Adrenal gland (tissue), 12 donors: ENCODE results near the gene MACROD2. TPM values are rescaled to one million over a fixed set of nuclear protein-coding genes. Genes with fewer than 3 reads are reported as not detected.

ENCODE experiments used
- DNase-seq, 7 donors: peaks; one replicate each; pipeline ENCODE4 v3.0.0-alpha.2; 2019 to 2020
- H3K27ac ChIP-seq, 5 donors: fragments of 200-600 bp; sonication (generic) in 4 of 5; 1 replicate in 3 of 5; 2 replicates in 2 of 5; pipeline versions ENCODE4 v1.5.1 to v1.8.0; 2016 to 2020; ENCODE audit warnings: mild to moderate bottlenecking in 1 of 5
- H3K27me3 ChIP-seq: fragments of 200-600 bp; 2 replicates; pipeline ENCODE4 v1.8.0; 2021
- H3K36me3 ChIP-seq, 2 donors: fragments of 200-600 bp; replicated peaks in 1 of 2; 1 replicate in 1 of 2; 2 replicates in 1 of 2; pipeline versions ENCODE4 v1.5.1 to v1.8.0; 2018 to 2022
- H3K4me1 ChIP-seq, 2 donors: fragments of 200-600 bp; replicated peaks in 1 of 2; 1 replicate in 1 of 2; 2 replicates in 1 of 2; pipeline versions ENCODE4 v1.5.1 to v1.8.0; 2018 to 2021
- H3K4me3 ChIP-seq, 4 donors: fragments of 200-600 bp; sonication (generic) in 3 of 4; one replicate each; pipeline ENCODE4 v1.5.1; 2016 to 2018
- H3K9me3 ChIP-seq, 3 donors: fragments of 200-600 bp; sonication (generic) in 1 of 3; replicated peaks in 1 of 3; 1 replicate in 2 of 3; 2 replicates in 1 of 3; pipeline versions ENCODE4 v1.5.1 to v1.8.0; 2016 to 2021
- POLR2A ChIP-seq, 2 donors: fragments of 450-650 bp; IDR thresholded peaks; one replicate each; pipeline ENCODE4 v1.6.1; 2017; ENCODE audit warnings: antibody characterized with exemption in 2 of 2, mild to moderate bottlenecking in 2 of 2, moderate library complexity in 1 of 2
- WGBS, 4 donors: extraction: QIAGEN DNeasy Blood & Tissue Kit in 2 of 4; methylation state at CpG; one replicate each; pipeline versions ENCODE4 v1.1.5 to v1.1.7; 2013 to 2017; 5-methylcytosine and 5-hydroxymethylcytosine counted together
- intact Hi-C, 2 donors: fragments of 100-400 bp; cut with DNase I; formaldehyde crosslinking; loops; one replicate each; pipeline versions ENCODE4 v1.14.1 to v1.15.0; 2022 to 2023
- polyA plus RNA-seq, 3 donors: library from polyadenylated mRNA; stranded (reverse); fragments of 200-250 nt in 2 of 3; fragments of 350-450 nt in 1 of 3; fragmentation: Illumina TruSeq in 1 of 3; extraction: RNeasy Lipid Tissue Mini Kit (QIAGEN cat#74804) in 1 of 3; gene quantifications; one replicate each; pipeline ENCODE4 v1.2.3, GENCODE V29; 2013 to 2014
- total RNA-seq, 9 donors: library from RNA; depleted of rRNA in 4 of 9; stranded (reverse); fragments of >200 nt in 4 of 9; fragments of 120-200 nt in 1 of 9; fragmentation: NEBNext Ultra II Directional in 1 of 9; extraction: Animal tissue kit (Norgen Biotek cat#: 25700) in 1 of 9; gene quantifications; one replicate each; pipeline versions ENCODE4 v1.1.0 to v1.2.4, GENCODE V29; 2013 to 2023
- TF ChIP-seq, protein P1 (sequence below), 6 experiments: fragments of 450-650 bp in 4 of 6; fragments of 200-600 bp in 2 of 6; sonication (generic) in 1 of 6; IDR thresholded peaks; 1 replicate in 5 of 6; 2 replicates in 1 of 6; pipeline versions ENCODE4 v1.5.1 to v1.8.0; 2016 to 2021; ENCODE audit warnings: antibody characterized with exemption in 6 of 6, mild to moderate bottlenecking in 2 of 6, moderate library complexity in 1 of 6
- donor health status: healthy with polysubstance abuse.
- donor health status: Bipolar disorder and iron deficiency.
- donor health status: DM: yes; HTN: yes; CAD: no.
- donor health status: DM: no; HTN: no; CAD: no.
- donor health status: DM: no; HTN: no; CAD: no.
- donor health status: DM: yes; HTN: yes; CAD: no.

Gene MACROD2
- total and polyA plus RNA-seq, 12 donors = 1.1 to 21.2 (median 6.4) TPM

DNA sequence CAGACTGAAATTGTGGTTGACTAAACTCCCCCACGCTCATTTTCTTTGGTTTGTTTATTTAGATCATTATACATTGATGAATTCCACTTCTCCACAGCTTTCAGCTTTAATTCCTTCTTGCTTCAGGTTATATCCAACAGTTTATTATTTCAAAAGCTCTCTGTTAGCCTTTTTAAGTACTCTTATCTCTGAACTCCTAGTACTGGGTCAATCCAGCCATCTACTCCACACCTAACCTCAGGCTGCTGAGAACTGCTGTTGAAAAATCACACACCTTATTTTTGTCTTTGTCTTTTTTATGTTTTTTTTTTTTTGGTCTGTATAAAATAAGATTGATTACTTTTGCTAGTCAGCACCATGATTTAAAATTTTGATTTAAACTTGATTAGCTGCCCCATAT is 309.2 kb downstream of the MACROD2 start:
- TF ChIP-seq POLR2A (IDR thresholded peaks at IDR 0.05) = no peak
- TF ChIP-seq, protein P1, sequence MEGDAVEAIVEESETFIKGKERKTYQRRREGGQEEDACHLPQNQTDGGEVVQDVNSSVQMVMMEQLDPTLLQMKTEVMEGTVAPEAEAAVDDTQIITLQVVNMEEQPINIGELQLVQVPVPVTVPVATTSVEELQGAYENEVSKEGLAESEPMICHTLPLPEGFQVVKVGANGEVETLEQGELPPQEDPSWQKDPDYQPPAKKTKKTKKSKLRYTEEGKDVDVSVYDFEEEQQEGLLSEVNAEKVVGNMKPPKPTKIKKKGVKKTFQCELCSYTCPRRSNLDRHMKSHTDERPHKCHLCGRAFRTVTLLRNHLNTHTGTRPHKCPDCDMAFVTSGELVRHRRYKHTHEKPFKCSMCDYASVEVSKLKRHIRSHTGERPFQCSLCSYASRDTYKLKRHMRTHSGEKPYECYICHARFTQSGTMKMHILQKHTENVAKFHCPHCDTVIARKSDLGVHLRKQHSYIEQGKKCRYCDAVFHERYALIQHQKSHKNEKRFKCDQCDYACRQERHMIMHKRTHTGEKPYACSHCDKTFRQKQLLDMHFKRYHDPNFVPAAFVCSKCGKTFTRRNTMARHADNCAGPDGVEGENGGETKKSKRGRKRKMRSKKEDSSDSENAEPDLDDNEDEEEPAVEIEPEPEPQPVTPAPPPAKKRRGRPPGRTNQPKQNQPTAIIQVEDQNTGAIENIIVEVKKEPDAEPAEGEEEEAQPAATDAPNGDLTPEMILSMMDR (IDR thresholded peaks at IDR 0.05) = no peak
- intact Hi-C loops = no loop called here
- Histone ChIP-seq H3K4me1 (no peaks in the 10 kb centered on the region), H3K9me3 (no peaks in the 10 kb centered on the region), H3K4me3 (no peak overlapping the region), H3K27me3 (no peaks in the 10 kb centered on the region), H3K36me3 (no peaks in the 10 kb centered on the region), H3K27ac (no peak overlapping the region)
- no peak for DNase-seq
- 91 to 94% (median 92%) methylated on average over 1 of the region's 1 CpG for WGBS, 4 donors

DNA sequence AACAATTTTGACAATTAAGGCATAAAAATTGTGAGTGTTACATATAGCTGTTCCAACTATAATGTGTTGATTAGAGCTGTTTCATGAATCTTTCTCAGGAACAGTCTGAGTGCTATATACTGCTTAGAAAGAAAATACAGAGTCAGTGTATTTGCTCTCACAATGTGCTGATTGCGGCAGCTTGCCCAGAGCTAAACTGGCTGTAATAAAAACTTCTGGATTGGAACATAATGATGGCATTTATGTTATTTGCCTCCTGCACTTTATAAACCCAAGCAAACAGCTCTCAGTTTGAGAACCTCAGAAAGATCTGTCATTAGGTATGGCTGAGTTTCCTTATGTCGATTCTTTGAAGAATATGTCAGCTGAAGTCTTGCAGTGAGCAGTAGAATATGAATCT is 312.6 kb downstream of the MACROD2 start:
- H3K36me3 ChIP-seq = no peaks in the 10 kb centered on the region
- H3K27me3 ChIP-seq = no peaks in the 10 kb centered on the region
- H3K27ac ChIP-seq = no peak overlapping the region
- no peaks in the 10 kb centered on the region for H3K4me1 ChIP-seq
- WGBS, 4 donors = 77 to 88% (median 86%) methylated on average over 2 of the region's 2 CpGs
- DNase-seq = no peak
- intact Hi-C loops = no loop called here
- no peak overlapping the region for H3K4me3 ChIP-seq
- H3K9me3 ChIP-seq = no peaks in the 10 kb centered on the region
- no peak for TF ChIP-seq POLR2A (IDR thresholded peaks at IDR 0.05)
- TF ChIP-seq, protein P1 (IDR thresholded peaks at IDR 0.05) = no peak

DNA sequence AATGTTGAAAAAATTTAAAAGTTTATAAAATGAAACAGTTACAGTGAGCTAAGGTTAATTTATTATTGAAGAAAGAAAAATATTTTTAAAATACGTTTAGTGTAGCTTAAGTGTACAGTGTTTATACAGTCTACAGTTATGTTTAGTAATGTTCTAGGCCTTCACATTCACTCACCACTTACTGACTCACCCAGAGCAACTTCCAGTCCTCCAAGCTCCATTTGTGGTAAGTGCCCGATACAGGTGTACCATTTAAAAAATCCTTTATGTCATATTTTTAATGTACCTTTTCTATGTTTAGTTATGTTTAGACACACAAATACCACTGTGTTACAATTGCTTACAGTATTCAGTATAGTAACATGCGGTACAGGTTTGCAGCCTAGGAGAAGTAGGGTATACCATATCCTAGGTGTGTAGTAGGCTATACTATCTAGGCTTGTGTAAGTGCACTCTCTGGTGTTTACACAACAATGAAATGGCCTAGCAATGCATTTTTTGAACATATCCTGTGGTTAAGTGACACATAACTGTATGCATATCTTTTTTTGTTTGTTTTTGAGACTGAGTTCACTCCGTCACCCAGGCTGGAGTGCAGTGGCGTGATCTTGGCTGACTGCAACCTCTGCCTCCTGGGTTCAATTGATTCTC is 315.8 kb downstream of the MACROD2 start:
- Histone ChIP-seq H3K9me3 (no peaks in the 10 kb centered on the region), H3K36me3 (no peaks in the 10 kb centered on the region), H3K4me1 (no peaks in the 10 kb centered on the region), H3K27ac (no peak overlapping the region), H3K4me3 (no peak overlapping the region), H3K27me3 (no peaks in the 10 kb centered on the region)
- 94% methylated on average over 5 of the region's 5 CpGs for WGBS, 4 donors
- TF ChIP-seq, protein P1 (IDR thresholded peaks at IDR 0.05) = no peak
- no peak for TF ChIP-seq POLR2A (IDR thresholded peaks at IDR 0.05)
- no peak for DNase-seq
- intact Hi-C loops = no loop called here

DNA sequence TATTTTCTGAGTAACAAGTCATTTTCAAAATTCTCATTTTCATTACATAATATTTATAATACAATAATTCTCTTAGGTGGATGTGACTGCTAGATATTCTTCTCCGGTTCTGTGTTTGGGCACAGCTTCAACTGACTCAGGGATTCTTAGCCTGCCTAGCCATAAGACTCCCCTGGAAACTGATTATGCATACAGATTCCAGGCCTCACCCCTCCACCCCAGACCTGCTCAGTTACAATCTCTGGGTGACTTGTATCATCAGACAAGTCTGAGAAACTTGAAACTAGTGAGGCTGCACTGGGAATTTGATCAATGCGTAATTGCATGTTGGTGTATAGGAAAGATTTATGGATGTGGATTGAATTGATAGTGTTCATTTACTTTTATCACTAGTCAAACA is 316.7 kb downstream of the MACROD2 start:
- H3K36me3 ChIP-seq = no peaks in the 10 kb centered on the region
- no peak overlapping the region for H3K27ac ChIP-seq
- 94 to 99% (median 98%) methylated on average over 2 of the region's 2 CpGs for WGBS, 4 donors
- no peaks in the 10 kb centered on the region for H3K9me3 ChIP-seq
- no peak for DNase-seq
- H3K27me3 ChIP-seq = no peaks in the 10 kb centered on the region
- no peak overlapping the region for H3K4me3 ChIP-seq
- TF ChIP-seq POLR2A (IDR thresholded peaks at IDR 0.05) = no peak
- TF ChIP-seq, protein P1 (IDR thresholded peaks at IDR 0.05) = no peak
- intact Hi-C loops = no loop called here
- no peaks in the 10 kb centered on the region for H3K4me1 ChIP-seq
